ENCODE measurements around the gene ZNF532.
A peak's percentile ranks its signal among the peaks of the same experiment; 100 is the strongest.
"Not testable (repeated sequence)": the region's sequence is repeated elsewhere in the genome, so short reads cannot be mapped to it uniquely, and the experiment has no call there.

Gene ZNF532

GRCh38 chr18:58848685-58849084 is 16.0 kb upstream of the ZNF532 start:
- H3K27ac ChIP-seq (ENCODE audit: low read length) = no peak overlapping the region
- peaks cover 0 to 3% of the 10 kb centered on the region in 2 donors for H3K27me3 ChIP-seq (ENCODE audit: control insufficient read depth in 1 of 2, insufficient read depth in 2 of 2, low read length in 2 of 2)
- H3K4me1 ChIP-seq (ENCODE audit: control insufficient read depth, insufficient read depth, low read length) = peaks cover 7% of the 10 kb centered on the region
- H3K9ac ChIP-seq (ENCODE audit: low read length in 2 of 2) = no peak overlapping the region
- no peaks in the 10 kb centered on the region for H3K9me3 ChIP-seq (ENCODE audit: control insufficient read depth in 2 of 2, low read length in 2 of 2)
- no peaks in the 10 kb centered on the region for H3K36me3 ChIP-seq (ENCODE audit: control insufficient read depth in 2 of 2, insufficient read depth in 2 of 2, low read length in 2 of 2)
- no peak overlapping the region for H3K4me3 ChIP-seq (ENCODE audit: low read length in 2 of 2)

GRCh38 chr18:58850786-58851469 is 13.7 kb upstream of the ZNF532 start:
- Histone ChIP-seq H3K9ac (ENCODE audit: low read length in 2 of 2) (no peak overlapping the region), H3K36me3 (ENCODE audit: control insufficient read depth in 2 of 2, insufficient read depth in 2 of 2, low read length in 2 of 2) (no peaks in the 10 kb centered on the region), H3K27me3 (ENCODE audit: control insufficient read depth in 1 of 2, insufficient read depth in 2 of 2, low read length in 2 of 2) (peaks cover 0 to 3% of the 10 kb centered on the region in 2 donors), H3K9me3 (ENCODE audit: control insufficient read depth in 2 of 2, low read length in 2 of 2) (no peaks in the 10 kb centered on the region), H3K4me1 (ENCODE audit: control insufficient read depth, insufficient read depth, low read length) (peaks cover 7% of the 10 kb centered on the region), H3K27ac (ENCODE audit: low read length) (no peak overlapping the region), H3K4me3 (ENCODE audit: low read length in 2 of 2) (no peak overlapping the region)

GRCh38 chr18:58851856-58852255 is 12.8 kb upstream of the ZNF532 start:
- no peaks in the 10 kb centered on the region for H3K36me3 ChIP-seq (ENCODE audit: control insufficient read depth in 2 of 2, insufficient read depth in 2 of 2, low read length in 2 of 2)
- H3K4me3 ChIP-seq (ENCODE audit: low read length in 2 of 2) = no peak overlapping the region
- H3K27ac ChIP-seq (ENCODE audit: low read length) = no peak overlapping the region
- no peak overlapping the region for H3K9ac ChIP-seq (ENCODE audit: low read length in 2 of 2)
- H3K4me1 ChIP-seq (ENCODE audit: control insufficient read depth, insufficient read depth, low read length) = peaks cover 7% of the 10 kb centered on the region
- H3K9me3 ChIP-seq (ENCODE audit: control insufficient read depth in 2 of 2, low read length in 2 of 2) = no peaks in the 10 kb centered on the region
- peaks cover 0 to 3% of the 10 kb centered on the region in 2 donors for H3K27me3 ChIP-seq (ENCODE audit: control insufficient read depth in 1 of 2, insufficient read depth in 2 of 2, low read length in 2 of 2)

GRCh38 chr18:58852629-58853028 is 12.0 kb upstream of the ZNF532 start:
- H3K9me3 ChIP-seq (ENCODE audit: control insufficient read depth in 2 of 2, low read length in 2 of 2) = no peaks in the 10 kb centered on the region
- no peaks in the 10 kb centered on the region for H3K36me3 ChIP-seq (ENCODE audit: control insufficient read depth in 2 of 2, insufficient read depth in 2 of 2, low read length in 2 of 2)
- no peak overlapping the region for H3K9ac ChIP-seq (ENCODE audit: low read length in 2 of 2)
- no peak overlapping the region for H3K27ac ChIP-seq (ENCODE audit: low read length)
- no peaks in the 10 kb centered on the region for H3K27me3 ChIP-seq (ENCODE audit: control insufficient read depth in 1 of 2, insufficient read depth in 2 of 2, low read length in 2 of 2)
- H3K4me3 ChIP-seq (ENCODE audit: low read length in 2 of 2) = no peak overlapping the region
- H3K4me1 ChIP-seq (ENCODE audit: control insufficient read depth, insufficient read depth, low read length) = peaks cover 4% of the 10 kb centered on the region

GRCh38 chr18:58853561-58853960 is 11.1 kb upstream of the ZNF532 start:
- H3K4me3 ChIP-seq (ENCODE audit: low read length in 2 of 2) = no peak overlapping the region
- no peaks in the 10 kb centered on the region for H3K36me3 ChIP-seq (ENCODE audit: control insufficient read depth in 2 of 2, insufficient read depth in 2 of 2, low read length in 2 of 2)
- no peaks in the 10 kb centered on the region for H3K27me3 ChIP-seq (ENCODE audit: control insufficient read depth in 1 of 2, insufficient read depth in 2 of 2, low read length in 2 of 2)
- peaks cover 7% of the 10 kb centered on the region for H3K4me1 ChIP-seq (ENCODE audit: control insufficient read depth, insufficient read depth, low read length)
- H3K27ac ChIP-seq (ENCODE audit: low read length) = no peak overlapping the region
- H3K9me3 ChIP-seq (ENCODE audit: control insufficient read depth in 2 of 2, low read length in 2 of 2) = no peaks in the 10 kb centered on the region
- no peak overlapping the region for H3K9ac ChIP-seq (ENCODE audit: low read length in 2 of 2)

- H3K9me3 ChIP-seq (ENCODE audit: control insufficient read depth in 2 of 2, low read length in 2 of 2); H3K36me3 ChIP-seq (ENCODE audit: control insufficient read depth in 2 of 2, insufficient read depth in 2 of 2, low read length in 2 of 2); H3K4me3 ChIP-seq (ENCODE audit: low read length in 2 of 2); H3K27ac ChIP-seq (ENCODE audit: low read length); H3K27me3 ChIP-seq (ENCODE audit: control insufficient read depth in 1 of 2, insufficient read depth in 2 of 2, low read length in 2 of 2); H3K9ac ChIP-seq (ENCODE audit: low read length in 2 of 2): not testable (repeated sequence)
- peaks cover 17% of the 10 kb centered on the region for H3K4me1 ChIP-seq (ENCODE audit: control insufficient read depth, insufficient read depth, low read length)
Observed at GRCh38 chr18:58855521-58855920, 9.2 kb upstream of the ZNF532 start.

GRCh38 chr18:58856881-58857280 is 7.8 kb upstream of the ZNF532 start:
- H3K9ac ChIP-seq (ENCODE audit: low read length in 2 of 2) = no peak overlapping the region
- no peak overlapping the region for H3K4me3 ChIP-seq (ENCODE audit: low read length in 2 of 2)
- no peaks in the 10 kb centered on the region for H3K9me3 ChIP-seq (ENCODE audit: control insufficient read depth in 2 of 2, low read length in 2 of 2)
- H3K4me1 ChIP-seq (ENCODE audit: control insufficient read depth, insufficient read depth, low read length) = peaks cover 13% of the 10 kb centered on the region
- no peak overlapping the region for H3K27ac ChIP-seq (ENCODE audit: low read length)
- no peaks in the 10 kb centered on the region for H3K36me3 ChIP-seq (ENCODE audit: control insufficient read depth in 2 of 2, insufficient read depth in 2 of 2, low read length in 2 of 2)
- H3K27me3 ChIP-seq (ENCODE audit: control insufficient read depth in 1 of 2, insufficient read depth in 2 of 2, low read length in 2 of 2) = no peaks in the 10 kb centered on the region

GRCh38 chr18:58858591-58859468 is 5.8 kb upstream of the ZNF532 start:
- H3K27ac ChIP-seq (ENCODE audit: low read length) = peak overlapping the region; percentile 31
- no peaks in the 10 kb centered on the region for H3K36me3 ChIP-seq (ENCODE audit: control insufficient read depth in 2 of 2, insufficient read depth in 2 of 2, low read length in 2 of 2)
- H3K27me3 ChIP-seq (ENCODE audit: control insufficient read depth in 1 of 2, insufficient read depth in 2 of 2, low read length in 2 of 2) = no peaks in the 10 kb centered on the region
- peak overlapping the region; percentile 14 to 40 for H3K4me3 ChIP-seq (ENCODE audit: low read length in 2 of 2)
- H3K4me1 ChIP-seq (ENCODE audit: control insufficient read depth, insufficient read depth, low read length) = peaks cover 21% of the 10 kb centered on the region
- no peak overlapping the region for H3K9ac ChIP-seq (ENCODE audit: low read length in 2 of 2)
- H3K9me3 ChIP-seq (ENCODE audit: control insufficient read depth in 2 of 2, low read length in 2 of 2) = no peaks in the 10 kb centered on the region

GRCh38 chr18:58859907-58860306 is 4.8 kb upstream of the ZNF532 start:
- Histone ChIP-seq H3K27me3 (ENCODE audit: control insufficient read depth in 1 of 2, insufficient read depth in 2 of 2, low read length in 2 of 2) (no peaks in the 10 kb centered on the region), H3K27ac (ENCODE audit: low read length) (peak overlapping the region; percentile 25), H3K9me3 (ENCODE audit: control insufficient read depth in 2 of 2, low read length in 2 of 2) (no peaks in the 10 kb centered on the region), H3K4me1 (ENCODE audit: control insufficient read depth, insufficient read depth, low read length) (peaks cover 28% of the 10 kb centered on the region), H3K9ac (ENCODE audit: low read length in 2 of 2) (peak overlapping the region in 1 of 2 donors; percentile 30), H3K4me3 (ENCODE audit: low read length in 2 of 2) (peak overlapping the region in 1 of 2 donors; percentile 23), H3K36me3 (ENCODE audit: control insufficient read depth in 2 of 2, insufficient read depth in 2 of 2, low read length in 2 of 2) (no peaks in the 10 kb centered on the region)

GRCh38 chr18:58860747-58861231 is 3.9 kb upstream of the ZNF532 start:
- no peaks in the 10 kb centered on the region for H3K27me3 ChIP-seq (ENCODE audit: control insufficient read depth in 1 of 2, insufficient read depth in 2 of 2, low read length in 2 of 2)
- H3K9me3 ChIP-seq (ENCODE audit: control insufficient read depth in 2 of 2, low read length in 2 of 2) = no peaks in the 10 kb centered on the region
- H3K4me1 ChIP-seq (ENCODE audit: control insufficient read depth, insufficient read depth, low read length) = peaks cover 37% of the 10 kb centered on the region
- H3K4me3 ChIP-seq (ENCODE audit: low read length in 2 of 2) = peak overlapping the region in 1 of 2 donors; percentile 13
- peaks cover 2% of the 10 kb centered on the region in 2 donors for H3K36me3 ChIP-seq (ENCODE audit: control insufficient read depth in 2 of 2, insufficient read depth in 2 of 2, low read length in 2 of 2)
- H3K27ac ChIP-seq (ENCODE audit: low read length) = no peak overlapping the region
- H3K9ac ChIP-seq (ENCODE audit: low read length in 2 of 2) = peak overlapping the region in 1 of 2 donors; percentile 48
